ENCODE data around the gene STX19. TPM values are rescaled to one million over a fixed set of nuclear protein-coding genes. Genes with fewer than 3 reads are reported as not detected.

The STX19 gene
- total RNA-seq, 3 donors from 2014 or later = 1.6 to 5.9 TPM; not detected in 1

DNA sequence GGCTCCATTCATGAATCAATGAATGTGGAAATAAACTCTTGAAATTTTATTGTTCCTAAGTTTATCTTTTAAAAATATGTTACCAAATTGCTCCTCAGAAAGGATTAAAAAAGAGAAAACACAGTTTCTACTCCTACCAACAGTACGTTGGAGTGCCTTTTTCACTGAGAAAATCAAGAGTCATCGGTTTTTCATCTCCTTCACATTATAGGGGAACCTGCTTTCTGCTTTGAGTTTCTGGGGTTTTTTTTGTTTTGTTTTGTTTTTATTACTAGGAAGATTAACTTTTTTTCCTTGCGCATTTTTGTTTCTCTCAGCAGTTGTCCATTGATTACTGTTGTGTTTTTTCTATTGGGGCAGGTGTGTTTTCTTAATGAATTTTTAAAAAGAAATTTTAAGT lies 45.0 kb downstream of the STX19 start:
- H3K4me1 ChIP-seq = no peaks in the 10 kb centered on the region
- H3K27ac ChIP-seq = no peak overlapping the region
- H3K27me3 ChIP-seq = no peaks in the 10 kb centered on the region
- no peaks in the 10 kb centered on the region for H3K9me3 ChIP-seq
- no peak overlapping the region for H3K4me3 ChIP-seq
- no peaks in the 10 kb centered on the region for H3K36me3 ChIP-seq
- DNase-seq (ENCODE audit: low spot score in 2 of 2) = no peak
- no peak for TF ChIP-seq POLR2AphosphoS5 (IDR thresholded peaks at IDR 0.05)
- TF ChIP-seq, protein P1, sequence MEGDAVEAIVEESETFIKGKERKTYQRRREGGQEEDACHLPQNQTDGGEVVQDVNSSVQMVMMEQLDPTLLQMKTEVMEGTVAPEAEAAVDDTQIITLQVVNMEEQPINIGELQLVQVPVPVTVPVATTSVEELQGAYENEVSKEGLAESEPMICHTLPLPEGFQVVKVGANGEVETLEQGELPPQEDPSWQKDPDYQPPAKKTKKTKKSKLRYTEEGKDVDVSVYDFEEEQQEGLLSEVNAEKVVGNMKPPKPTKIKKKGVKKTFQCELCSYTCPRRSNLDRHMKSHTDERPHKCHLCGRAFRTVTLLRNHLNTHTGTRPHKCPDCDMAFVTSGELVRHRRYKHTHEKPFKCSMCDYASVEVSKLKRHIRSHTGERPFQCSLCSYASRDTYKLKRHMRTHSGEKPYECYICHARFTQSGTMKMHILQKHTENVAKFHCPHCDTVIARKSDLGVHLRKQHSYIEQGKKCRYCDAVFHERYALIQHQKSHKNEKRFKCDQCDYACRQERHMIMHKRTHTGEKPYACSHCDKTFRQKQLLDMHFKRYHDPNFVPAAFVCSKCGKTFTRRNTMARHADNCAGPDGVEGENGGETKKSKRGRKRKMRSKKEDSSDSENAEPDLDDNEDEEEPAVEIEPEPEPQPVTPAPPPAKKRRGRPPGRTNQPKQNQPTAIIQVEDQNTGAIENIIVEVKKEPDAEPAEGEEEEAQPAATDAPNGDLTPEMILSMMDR (IDR thresholded peaks at IDR 0.05) = no peak
- TF ChIP-seq POLR2A (IDR thresholded peaks at IDR 0.05) = no peak
- intact Hi-C loops (cut with DNase I; ENCODE audit: low total_unique reads) = no loop called here

DNA sequence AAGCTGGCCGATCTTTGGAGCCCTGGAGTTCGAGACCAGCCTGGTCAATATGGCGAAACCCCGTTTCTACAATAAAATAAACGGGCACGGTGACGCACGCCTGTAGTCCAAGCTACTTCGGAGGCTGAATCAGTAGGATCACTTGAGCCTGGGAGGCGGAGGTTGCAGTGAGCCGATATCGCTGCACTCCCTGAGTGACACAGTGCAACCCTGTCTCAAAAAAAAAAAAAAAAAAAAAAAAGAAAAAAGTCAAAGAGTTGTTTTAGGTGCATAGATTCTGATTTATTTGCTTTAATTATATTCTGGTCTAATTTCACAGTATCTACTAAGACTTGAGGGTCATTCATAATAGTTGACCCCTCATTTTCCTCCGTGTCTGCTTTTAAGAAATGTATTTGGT lies 46.7 kb downstream of the STX19 start:
- H3K4me3 ChIP-seq = no peak overlapping the region

DNA sequence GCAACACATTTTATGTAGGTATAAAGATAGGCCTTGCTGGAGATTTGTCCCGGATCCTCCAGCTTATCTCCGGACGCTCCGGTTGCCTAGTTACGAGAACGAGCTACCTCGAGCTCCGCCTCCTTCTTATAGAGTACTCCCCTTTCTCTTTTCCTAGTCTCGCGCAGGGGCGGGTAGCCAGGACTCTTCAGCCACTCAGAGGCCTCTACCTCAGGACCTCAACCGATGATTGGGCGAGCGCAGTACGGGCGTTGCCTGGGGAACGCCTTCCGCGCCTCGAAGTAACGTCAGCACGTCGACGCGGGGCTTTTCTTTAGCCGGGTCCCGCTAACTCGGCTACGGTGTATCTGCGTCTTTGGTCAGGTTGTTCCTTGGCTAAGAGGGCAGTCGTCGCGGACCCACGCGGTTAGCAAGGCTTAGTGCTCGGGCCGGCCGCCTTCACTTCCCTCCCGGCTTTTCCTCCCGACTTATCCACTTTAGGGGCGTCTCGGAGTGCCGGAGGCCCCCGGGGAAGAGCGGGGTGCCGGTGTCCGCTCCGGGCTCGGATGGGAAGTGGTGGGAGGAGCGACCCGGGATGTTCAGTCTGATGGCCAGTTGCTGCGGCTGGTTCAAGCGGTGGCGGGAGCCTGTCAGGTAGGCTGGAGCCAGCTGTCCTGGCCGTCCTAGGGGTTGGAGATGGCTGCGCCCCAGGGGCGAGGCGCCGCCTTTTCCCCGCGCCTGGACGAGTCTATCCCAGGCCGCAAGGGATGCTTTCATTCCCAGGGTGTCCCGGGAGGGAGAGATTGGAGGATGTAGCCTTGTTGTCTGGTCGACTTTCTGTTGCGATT lies 48.3 kb downstream of the STX19 start, which contains the start of gene ARL13B:
ARL13B (plus strand) TSS at position 306 of the 827 bp plus-strand sequence; CDS start at position 575, 269 bp downstream.
- TF ChIP-seq, protein P1 (IDR thresholded peaks at IDR 0.05) = peak in 1 of 3 donors; percentile 26
- TF ChIP-seq POLR2A (IDR thresholded peaks at IDR 0.05) (peak; percentile 57), POLR2AphosphoS5 (IDR thresholded peaks at IDR 0.05) (peak; percentile 70 to 89 (median 78))
- no peaks in the 10 kb centered on the region for H3K4me1 ChIP-seq
- H3K36me3 ChIP-seq = no peaks in the 10 kb centered on the region
- intact Hi-C loops (cut with DNase I; ENCODE audit: low total_unique reads) = no loop called here
- H3K27ac ChIP-seq = peak within 1 kb of the TSS; percentile 96 to 97
- H3K4me3 ChIP-seq = peak within 1 kb of the TSS; percentile 77 to 94 (median 85)
- no peaks in the 10 kb centered on the region for H3K9me3 ChIP-seq
- no peaks in the 10 kb centered on the region for H3K27me3 ChIP-seq
- DNase-seq (ENCODE audit: low spot score in 2 of 2) = peak; percentile 94 to 98

More for the DNA sequence above, 46.7 kb downstream of the STX19 start:
- H3K27me3 ChIP-seq = no peaks in the 10 kb centered on the region
- intact Hi-C loops (cut with DNase I; ENCODE audit: low total_unique reads) = no loop called here
- TF ChIP-seq, protein P1 (IDR thresholded peaks at IDR 0.05) = no peak
- no peak for TF ChIP-seq POLR2A (IDR thresholded peaks at IDR 0.05)
- TF ChIP-seq POLR2AphosphoS5 (IDR thresholded peaks at IDR 0.05) = no peak
- H3K27ac ChIP-seq = no peak overlapping the region
- no peaks in the 10 kb centered on the region for H3K36me3 ChIP-seq
- no peaks in the 10 kb centered on the region for H3K4me1 ChIP-seq
- H3K9me3 ChIP-seq = no peaks in the 10 kb centered on the region
- DNase-seq (ENCODE audit: low spot score in 2 of 2) = no peak

DNA sequence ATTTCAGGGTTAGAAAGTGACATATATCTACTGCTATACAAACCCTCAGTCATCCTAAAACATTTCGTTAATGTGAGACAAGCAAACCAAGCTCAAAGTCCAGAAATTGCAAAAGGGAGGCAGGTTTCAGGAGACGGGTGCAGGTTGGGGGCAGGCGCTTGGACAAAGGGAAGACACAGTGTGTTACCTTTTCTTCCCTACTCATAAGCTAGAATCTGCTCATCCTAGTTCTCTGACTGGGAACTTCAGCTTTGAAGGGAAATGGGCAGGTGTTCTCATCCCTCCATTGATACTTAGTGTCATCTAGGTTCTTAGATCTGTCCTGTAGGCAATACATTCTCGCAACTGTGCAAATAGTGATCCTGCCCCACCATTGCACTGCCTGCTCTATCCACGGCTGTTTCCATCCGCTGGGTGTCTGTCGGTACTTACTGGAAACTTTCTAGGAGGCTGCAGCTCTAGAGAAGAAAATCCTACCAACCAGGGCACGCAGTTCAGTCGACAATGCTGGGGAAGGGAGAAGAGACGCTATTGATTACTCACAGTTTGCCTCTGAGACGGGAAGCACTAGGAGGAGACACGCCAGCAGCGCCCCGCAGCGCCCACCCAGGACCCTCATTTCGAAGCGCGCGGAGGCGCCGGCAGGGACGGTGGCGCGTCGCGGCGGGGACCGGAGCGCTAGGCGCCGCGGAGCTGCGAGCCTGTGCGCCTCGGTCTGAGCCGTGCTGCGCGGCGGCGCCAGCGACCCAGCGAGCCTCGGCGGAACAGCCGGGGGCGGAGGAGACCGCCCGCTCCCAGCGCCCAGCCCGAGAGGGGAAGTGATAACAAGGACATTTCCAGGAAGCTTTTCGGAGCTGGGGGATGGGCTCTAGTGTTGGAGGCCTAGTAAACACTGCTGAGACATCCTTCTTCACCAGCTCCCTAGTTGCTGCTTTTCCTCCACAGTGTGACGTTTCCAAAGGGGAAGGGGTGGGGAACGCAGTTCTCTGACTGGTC lies 55.0 kb downstream of the STX19 start, which contains the start of gene PROS1:
PROS1 (minus strand) TSS at position 766 of the 996 bp plus-strand sequence; CDS start at position 619, 147 bp downstream.
- DNase-seq (ENCODE audit: low spot score in 2 of 2) = peak; percentile 61 to 66
- no peak for TF ChIP-seq POLR2A (IDR thresholded peaks at IDR 0.05)
- TF ChIP-seq, protein P1 (IDR thresholded peaks at IDR 0.05) = no peak
- peak in 2 of 3 donors; percentile 69 to 72 for TF ChIP-seq POLR2AphosphoS5 (IDR thresholded peaks at IDR 0.05)
- Histone ChIP-seq H3K9me3 (no peaks in the 10 kb centered on the region), H3K4me1 (no peaks in the 10 kb centered on the region), H3K27me3 (no peaks in the 10 kb centered on the region), H3K4me3 (peak within 1 kb of the TSS; percentile 53 to 79 (median 61)), H3K27ac (peak within 1 kb of the TSS; percentile 85 to 95), H3K36me3 (no peaks in the 10 kb centered on the region)
- intact Hi-C loops (cut with DNase I; ENCODE audit: low total_unique reads) = no loop called here

All from breast epithelium (tissue), 4 donors.